Astrocyte (in vitro differentiated cells and primary cell): Measurements from ENCODE around the gene UBN2.

ENCODE experiments used
- CTCF ChIP-seq: IDR thresholded peaks from 2 replicates; pipeline ENCODE4 v1.5.1; 2011; ENCODE audit warnings: low read depth, mild to moderate bottlenecking, inconsistent platforms, low read length, moderate library complexity; ENCODE audit not compliant: insufficient read depth
- EZH2 ChIP-seq: IDR thresholded peaks from 2 replicates; pipeline ENCODE4 v1.6.1; 2012; ENCODE audit warnings: mild to moderate bottlenecking, low read length, inconsistent platforms; ENCODE audit not compliant: insufficient read depth

GRCh38 chr7:139246905-139247304 is 15.9 kb downstream of the UBN2 start:
- TF ChIP-seq CTCF, result no peak
- no peak for TF ChIP-seq EZH2
